SK-N-SH (cell line): ENCODE results near the gene CFAP299. TPM values are rescaled to one million over a fixed set of nuclear protein-coding genes. Genes with fewer than 3 reads are reported as not detected.

ENCODE experiments used
- CTCF ChIA-PET: fragments of 300-600, 350-600 bp; formaldehyde crosslinking; extraction: SDS; loops from one replicate; lab custom pipeline; 2021; lab: Yijun Ruan, JAX
- POLR2A ChIA-PET: fragments of 350-600 bp; sonication (Branson Sonifier 250); formaldehyde crosslinking; extraction: SDS; loops from one replicate; lab custom pipeline; 2020; ENCODE audit warnings: antibody characterized with exemption, inconsistent platforms; lab: Yijun Ruan, JAX
- DNase-seq: peaks from one replicate; pipeline ENCODE4 v3.0.0; 2012
- H2AFZ ChIP-seq: fragments of 200-600 bp; sonication (generic); 2 replicates; pipeline ENCODE4 v1.8.1; 2016; ENCODE audit warnings: antibody characterized with exemption, mild to moderate bottlenecking, low read depth
- H3F3A ChIP-seq: fragments of 200-600 bp; sonication (generic); replicated peaks from 2 replicates; pipeline ENCODE3; 2016; ENCODE audit warnings: antibody characterized with exemption, mild to moderate bottlenecking; ENCODE audit not compliant: insufficient read depth
- H3K27ac ChIP-seq, 2 experiments: fragments of 200-500 bp in 1 of 2; fragments of 200-600 bp in 1 of 2; sonication (Bioruptor generic) in 1 of 2; sonication (generic), shearing (Covaris generic) in 1 of 2; 2 replicates each; pipeline versions ENCODE4 v1.5.1 to v1.6.1; 2014 to 2016; ENCODE audit warnings: low read depth in 2 of 2, inconsistent platforms in 1 of 2, low read length in 1 of 2, mild to moderate bottlenecking in 1 of 2, mixed read lengths in 1 of 2
- H3K27me3 ChIP-seq: fragments of 200-600 bp; sonication (generic), shearing (Covaris generic); 2 replicates; pipeline ENCODE4 v1.6.1; 2016; ENCODE audit warnings: mixed run types; ENCODE audit not compliant: insufficient read depth
- H3K36me3 ChIP-seq, 2 experiments: fragments of 200-500 bp in 1 of 2; fragments of 200-600 bp in 1 of 2; sonication (Bioruptor generic) in 1 of 2; sonication (generic) in 1 of 2; replicated peaks in 1 of 2; 2 replicates each; pipeline versions ENCODE3 to v1.5.1; 2014 to 2016; ENCODE audit warnings: low read length in 1 of 2, mild to moderate bottlenecking in 1 of 2; ENCODE audit not compliant: insufficient read depth in 2 of 2, control insufficient read depth in 1 of 2
- H3K4me1 ChIP-seq, 2 experiments: fragments of 200-500 bp in 1 of 2; fragments of 200-600 bp in 1 of 2; sonication (Bioruptor generic) in 1 of 2; sonication (generic), shearing (Covaris generic) in 1 of 2; 2 replicates each; pipeline versions ENCODE4 v1.5.1 to v1.6.1; 2014 to 2016; ENCODE audit warnings: low read depth in 1 of 2, low read length in 1 of 2, mixed run types in 1 of 2; ENCODE audit not compliant: insufficient read depth in 2 of 2, control insufficient read depth in 1 of 2
- H3K4me2 ChIP-seq: fragments of 200-600 bp; sonication (generic), shearing (Covaris generic); 2 replicates; pipeline ENCODE4 v1.6.1; 2017; ENCODE audit warnings: mixed run types
- H3K4me3 ChIP-seq, 2 experiments: fragments of 200-500 bp in 1 of 2; fragments of 200-600 bp in 1 of 2; sonication (Bioruptor generic) in 1 of 2; sonication (generic), shearing (Covaris generic) in 1 of 2; 2 replicates each; pipeline versions ENCODE4 v1.5.1 to v1.8.1; 2014 to 2016; ENCODE audit warnings: low read depth in 2 of 2, inconsistent platforms in 1 of 2, low read length in 1 of 2, mild to moderate bottlenecking in 1 of 2, mixed read lengths in 1 of 2, moderate library complexity in 1 of 2
- H3K79me2 ChIP-seq: fragments of 200-600 bp; sonication (generic); 2 replicates; pipeline ENCODE4 v1.8.1; 2017; ENCODE audit warnings: mild to moderate bottlenecking; ENCODE audit not compliant: insufficient read depth
- H3K9ac ChIP-seq: fragments of 200-600 bp; sonication (generic); 2 replicates; pipeline ENCODE4 v1.6.1; 2017; ENCODE audit warnings: mixed run types
- H3K9me2 ChIP-seq: fragments of 200-600 bp; sonication (generic); 2 replicates; pipeline ENCODE4 v1.6.1; 2017; ENCODE audit warnings: mixed run types
- H3K9me3 ChIP-seq: fragments of 200-600 bp; sonication (generic); 2 replicates; pipeline ENCODE4 v1.6.1; 2017; ENCODE audit warnings: mixed run types, mild to moderate bottlenecking, moderate library complexity
- H4K20me1 ChIP-seq: fragments of 200-600 bp; sonication (generic); 2 replicates; pipeline ENCODE4 v1.6.1; 2017; ENCODE audit warnings: mild to moderate bottlenecking, mixed run types; ENCODE audit not compliant: insufficient read depth
- CHD2 ChIP-seq: fragments of 150-350 bp; IDR thresholded peaks from 2 replicates; pipeline ENCODE4 v1.6.1; 2018; ENCODE audit warnings: low read length; ENCODE audit not compliant: partially characterized antibody
- CTCF ChIP-seq: fragments of 200-600 bp; sonication (generic); IDR thresholded peaks from 2 replicates; pipeline ENCODE4 v1.6.1; 2017; ENCODE audit warnings: antibody characterized with exemption, mild to moderate bottlenecking, moderate library complexity
- ELF1 ChIP-seq: IDR thresholded peaks from 2 replicates; pipeline ENCODE4 v1.4.0; 2012
- EP300 ChIP-seq, 2 experiments: IDR thresholded peaks; 2 replicates each; pipeline versions ENCODE4 v1.4.0 to v1.6.1; 2012; ENCODE audit warnings: borderline replicate concordance in 1 of 2, low read depth in 1 of 2, low read length in 1 of 2
- EZH2phosphoT487 ChIP-seq: fragments of 200-600 bp; sonication (generic); IDR thresholded peaks from 2 replicates; pipeline ENCODE4 v1.6.1; 2017; ENCODE audit warnings: low read depth, mixed run types, mild to moderate bottlenecking, antibody characterized with exemption, moderate library complexity, borderline replicate concordance
- FOXM1 ChIP-seq: IDR thresholded peaks from 2 replicates; pipeline ENCODE4 v1.4.0; 2012; ENCODE audit warnings: low read depth, mild to moderate bottlenecking
- GATA2 ChIP-seq: sonication (generic); formaldehyde crosslinking; IDR thresholded peaks from 2 replicates; pipeline ENCODE4 v1.5.0; 2020; ENCODE audit warnings: mild to moderate bottlenecking, missing genetic modification reagents
- IRF3 ChIP-seq: fragments of 150-350 bp; IDR thresholded peaks from 2 replicates; pipeline ENCODE4 v1.6.1; 2016; ENCODE audit warnings: mild to moderate bottlenecking, low read depth, low read length
- MAX ChIP-seq: IDR thresholded peaks from 2 replicates; pipeline ENCODE4 v1.4.0; 2012; ENCODE audit warnings: low read depth
- MXI1 ChIP-seq: IDR thresholded peaks from 2 replicates; pipeline ENCODE4 v1.6.1; 2012; ENCODE audit warnings: mild to moderate bottlenecking, low read depth, low read length, improper control_type of control experiment
- NFIC ChIP-seq: IDR thresholded peaks from 2 replicates; pipeline ENCODE4 v1.4.0; 2012; ENCODE audit warnings: borderline replicate concordance
- NRF1 ChIP-seq: IDR thresholded peaks from 2 replicates; pipeline ENCODE4 v1.6.1; 2012; ENCODE audit warnings: low read depth, mild to moderate bottlenecking, low read length
- PBX3 ChIP-seq: IDR thresholded peaks from 2 replicates; pipeline ENCODE4; 2012
- RAD21 ChIP-seq: IDR thresholded peaks from 2 replicates; pipeline ENCODE4 v1.6.1; 2012; ENCODE audit warnings: mild to moderate bottlenecking, low read length
- RCOR1 ChIP-seq: fragments of 150-350 bp; IDR thresholded peaks from 2 replicates; pipeline ENCODE4 v1.6.1; 2017; ENCODE audit warnings: antibody characterized with exemption, low read length
- REST ChIP-seq: IDR thresholded peaks from 2 replicates; pipeline ENCODE4 v1.6.1; 2012; ENCODE audit warnings: mild to moderate bottlenecking, low read depth, low read length, moderate library complexity
- RFX5 ChIP-seq: IDR thresholded peaks from 2 replicates; pipeline ENCODE4 v1.6.1; 2012; ENCODE audit warnings: mild to moderate bottlenecking, improper control_type of control experiment, low read length
- SIN3A ChIP-seq: IDR thresholded peaks from 2 replicates; pipeline ENCODE4 v1.6.1; 2012; ENCODE audit warnings: low read depth, mild to moderate bottlenecking, low read length, moderate library complexity, borderline replicate concordance
- TAF1 ChIP-seq: IDR thresholded peaks from 2 replicates; pipeline ENCODE4 v1.6.1; 2012; ENCODE audit warnings: low read depth, mild to moderate bottlenecking, low read length, moderate library complexity, borderline replicate concordance
- TCF12 ChIP-seq: IDR thresholded peaks from 2 replicates; pipeline ENCODE4 v1.4.0; 2012
- TEAD4 ChIP-seq: IDR thresholded peaks from 2 replicates; pipeline ENCODE4 v1.4.0; 2012; ENCODE audit warnings: mild to moderate bottlenecking, borderline replicate concordance; ENCODE audit not compliant: insufficient read depth
- USF2 ChIP-seq: fragments of 150-350 bp; IDR thresholded peaks from 2 replicates; pipeline ENCODE4 v1.6.1; 2017; ENCODE audit warnings: antibody characterized with exemption, low read length, low read depth, borderline replicate concordance
- YY1 ChIP-seq: IDR thresholded peaks from 2 replicates; pipeline ENCODE4 v1.4.0; 2012; ENCODE audit warnings: low read depth, mild to moderate bottlenecking
- WGBS: methylation state at CpG from one replicate; pipeline ENCODE4 v1.1.6; 2017; ENCODE audit warnings: low lambda C conversion rate; 5-methylcytosine and 5-hydroxymethylcytosine counted together
- polyA plus RNA-seq, 3 experiments: library from polyadenylated mRNA; depleted of rRNA; stranded (reverse); fragments of >200 nt; gene quantifications; 2 replicates each; pipeline ENCODE4 v1.2.3, GENCODE V29; 2012

Gene CFAP299
- 1.2 and 2.3 TPM in 2 replicates for polyA plus RNA-seq (2012; rRNA removed)
- polyA plus RNA-seq (2012; cell fraction: cytosol; rRNA removed): 1.7 and 2.7 TPM in 2 replicates
- polyA plus RNA-seq (2012; cell fraction: nucleus; rRNA removed): 2.6 and 6.8 TPM in 2 replicates

- no peaks in the 10 kb centered on the region for H3F3A ChIP-seq
- H3K9me3 ChIP-seq: no peaks in the 10 kb centered on the region
- H3K4me3 ChIP-seq: peak within 1 kb of the TSS; percentile 84 to 85
- WGBS: under 1% methylated on average over 15 of the region's 49 CpGs
- peak; percentile 89 for DNase-seq
- peaks cover 0 to 7% of the 10 kb centered on the region in 2 experiments; a peak in 2 of 4 replicates for H3K4me1 ChIP-seq
- peak within 1 kb of the TSS; percentile 80 for H2AFZ ChIP-seq
- ChIA-PET CTCF (interaction anchor here (0.7 to 6.7 kb wide), 29 partner anchors 8 to 1383 kb away, joined by 3 to 108 read pairs (median 5); partner anchors contain the start of gene FGF5), POLR2A (no interaction called here)
- H3K79me2 ChIP-seq: no peaks in the 10 kb centered on the region
- peaks cover 0 to 4% of the 10 kb centered on the region in 2 experiments for H3K36me3 ChIP-seq
- H3K9me2 ChIP-seq: no peaks in the 10 kb centered on the region
- no peaks in the 10 kb centered on the region for H4K20me1 ChIP-seq
- peak within 1 kb of the TSS; percentile 39 to 43; a peak in 3 of 4 replicates for H3K27ac ChIP-seq
- H3K9ac ChIP-seq: peak within 1 kb of the TSS; percentile 39; the same call in 1 of the 2 replicates
- no peaks in the 10 kb centered on the region for H3K27me3 ChIP-seq
- H3K4me2 ChIP-seq: peak within 1 kb of the TSS; percentile 92
- TF ChIP-seq RFX5: no peak; the same call in 1 of the 2 replicates
- TF ChIP-seq MAX: peak; percentile 63; the same call in 1 of the 2 replicates
- TF ChIP-seq NFIC: no peak; the same call in 1 of the 2 replicates
- TF ChIP-seq GATA2 (CRISPR knock-in tag): no peak
- peak; percentile 90; the same call in 1 of the 2 replicates for TF ChIP-seq SIN3A
- TF ChIP-seq IRF3: no peak
- 0 out of 2 replicates have a peak, but pooled peaks have one; percentile 10 for TF ChIP-seq TEAD4
- no peak for TF ChIP-seq YY1
- TF ChIP-seq USF2: no peak
- peak; percentile 71 for TF ChIP-seq PBX3
- no peak for TF ChIP-seq EP300 (IDR thresholded peaks at IDR 0.05; ENCODE audit: borderline replicate concordance in 1 of 2, low read depth in 1 of 2, low read length in 1 of 2)
- TF ChIP-seq TAF1: peak; percentile 64; the same call in 1 of the 2 replicates
- no peak for TF ChIP-seq EZH2phosphoT487
- no peak for TF ChIP-seq TCF12
- TF ChIP-seq CHD2: no peak
- peak; percentile 83 for TF ChIP-seq MXI1
- no peak for TF ChIP-seq NRF1
- TF ChIP-seq RCOR1: no peak
- peak; percentile 82 for TF ChIP-seq REST
- no peak for TF ChIP-seq FOXM1
- peak; percentile 71 for TF ChIP-seq CTCF
- peak; percentile 53; the same call in 1 of the 2 replicates for TF ChIP-seq ELF1
- TF ChIP-seq RAD21: peak; percentile 61
These were observed at the start of gene CFAP299 for GRCh38 chr4:80335554-80336358. Gene CFAP299 (plus strand): TSS chr4:80335730.
